Bone marrow (tissue), 2 donors: Measurements from ENCODE around the gene DOK1.

Source experiments
- DNase-seq, 2 donors: peaks; one replicate each; lab custom pipeline; 2025; lab: John Stamatoyannopoulos, UW

DOK1 gene

DNA sequence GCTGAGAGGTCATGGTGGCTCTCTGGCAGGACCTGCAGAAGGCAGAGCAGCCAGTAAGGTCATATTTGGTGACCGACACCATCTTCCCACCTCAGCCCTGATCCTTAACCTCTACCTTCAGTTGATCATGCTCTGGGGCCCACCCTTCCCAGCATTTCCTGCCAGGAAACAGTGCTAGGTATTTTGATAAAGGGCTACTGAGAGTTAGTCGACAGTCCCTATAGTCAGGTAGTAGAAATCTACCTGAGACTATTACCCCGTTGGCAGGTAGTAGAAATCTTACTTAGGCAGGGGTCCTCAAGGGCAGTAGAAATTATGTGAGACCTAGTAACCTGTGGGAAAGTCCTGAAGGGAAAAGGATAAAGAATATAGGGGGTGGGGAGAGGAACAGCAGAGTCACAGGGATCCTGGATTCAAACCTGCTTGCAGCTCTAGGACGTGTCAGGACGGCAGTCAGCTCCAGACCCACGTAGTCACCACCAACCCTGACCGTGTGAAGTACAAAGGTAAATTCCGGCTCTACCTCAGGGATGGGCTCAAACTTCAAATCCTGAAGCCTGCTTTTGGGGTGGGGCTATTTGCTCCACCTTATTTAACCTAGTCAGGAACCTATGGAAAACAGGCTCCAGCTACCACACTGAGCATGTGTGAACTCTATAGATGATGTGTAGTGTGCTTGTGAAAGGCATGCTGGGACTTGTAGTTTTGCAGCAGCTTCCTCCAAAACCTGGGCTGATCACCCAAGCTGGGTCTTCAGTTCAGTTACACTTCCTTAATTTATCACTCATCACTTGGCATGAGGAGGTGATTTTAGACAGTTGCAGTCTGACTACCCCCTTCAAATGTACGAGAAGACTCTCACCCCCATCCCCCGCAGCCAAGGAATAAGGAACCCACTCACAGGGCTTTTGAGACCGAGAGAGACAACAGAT lies 28.5 kb upstream of the DOK1 start, which contains the start of gene DQX1:
Gene DQX1, minus strand, starts transcription at position 515 of the 932 bp plus-strand sequence. Its CDS starts 502 bp downstream, at position 13.
- DNase-seq, result no peak

DNA sequence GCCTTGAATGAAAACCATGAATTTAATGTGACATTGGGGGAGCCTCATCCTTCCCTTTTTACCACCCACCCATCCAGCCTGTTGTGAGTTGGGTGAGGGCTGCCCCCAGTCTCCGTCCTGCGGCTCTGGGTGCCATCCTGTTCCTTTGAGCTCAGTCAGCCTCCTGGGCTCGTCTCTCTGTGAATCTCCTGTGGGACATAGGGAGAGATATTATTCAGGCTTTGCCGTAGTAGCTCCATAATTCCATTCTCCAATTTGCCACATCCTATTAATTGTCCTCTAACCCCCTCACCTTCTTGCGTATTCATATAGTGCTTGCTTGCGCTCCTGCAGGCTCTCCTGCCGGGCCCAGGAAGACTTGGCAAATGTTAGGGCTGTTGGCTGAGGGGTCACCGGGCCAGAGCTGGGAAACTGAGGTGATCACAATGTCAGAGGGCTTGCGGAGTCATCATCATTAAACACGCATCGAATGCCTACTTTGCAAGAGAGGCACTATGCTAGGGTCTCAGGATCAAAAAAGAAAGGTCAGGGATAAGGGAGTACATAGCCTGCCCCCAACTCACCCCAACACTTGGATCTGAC lies 27.8 kb upstream of the DOK1 start:
- DNase-seq, result no peak

DNA sequence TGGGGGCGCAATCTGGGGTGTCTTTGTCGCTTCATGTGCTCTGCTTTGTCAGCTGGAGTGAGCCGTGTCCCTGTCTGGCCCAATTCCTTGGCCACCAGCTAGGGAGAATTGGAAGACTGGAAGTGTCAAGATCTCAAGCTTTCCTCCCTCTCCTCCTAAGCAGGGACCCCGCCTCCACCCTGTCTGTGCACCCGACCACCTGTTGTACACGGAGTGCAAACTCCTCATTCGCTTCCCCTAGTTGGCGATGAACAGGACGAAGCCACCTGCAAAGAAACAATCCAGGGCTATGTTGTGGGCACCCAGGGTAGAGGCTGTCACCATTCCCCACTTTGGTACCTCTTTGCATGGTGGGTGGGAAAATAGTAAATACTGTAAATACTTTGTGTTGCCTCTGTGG lies 26.8 kb upstream of the DOK1 start:
- DNase-seq, result no peak

DNA sequence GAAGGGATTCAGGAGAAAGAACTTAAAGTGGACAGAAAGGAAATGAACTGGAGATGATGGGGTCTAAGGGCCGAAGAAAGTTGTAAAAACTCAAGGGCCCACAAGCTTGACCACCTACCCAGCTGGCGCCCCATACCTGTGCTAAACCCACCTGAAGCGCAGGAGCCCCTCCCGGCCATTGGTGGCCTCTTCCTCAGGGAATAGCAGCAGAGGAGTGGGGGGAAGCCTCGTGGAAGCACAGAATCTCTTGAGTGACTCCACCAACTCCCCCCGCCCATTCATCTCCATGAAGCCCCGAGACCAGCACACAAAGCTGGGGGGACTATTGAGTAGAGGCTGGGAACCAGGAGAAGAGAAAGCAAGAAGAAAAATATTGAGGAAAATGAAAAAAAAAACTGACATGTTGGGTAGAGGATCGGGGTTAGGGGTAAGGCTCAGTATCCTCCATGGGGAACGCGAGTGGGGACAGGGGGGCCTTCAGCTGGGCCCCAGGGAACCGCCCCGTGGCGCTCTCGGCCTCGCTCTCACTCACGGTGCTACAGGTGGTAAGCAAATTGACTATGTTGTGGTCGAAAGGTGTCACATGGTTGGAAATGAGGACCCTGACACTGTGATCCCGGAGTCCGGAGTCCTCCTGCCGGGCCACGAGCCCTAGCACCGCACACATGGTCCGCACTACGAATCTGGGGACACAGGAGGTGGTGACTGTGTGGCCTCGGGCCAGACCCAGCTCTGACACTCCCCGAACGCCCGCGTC lies 25.7 kb upstream of the DOK1 start:
- no peak for DNase-seq

GRCh38 chr2:74529357-74530238 lies 24.9 kb upstream of the DOK1 start, which contains the start of the genes AUP1 and HTRA2:
AUP1 (minus strand) TSS chr2:74529706; CDS start chr2:74529629, 77 bp downstream.
HTRA2 (plus strand) TSS chr2:74529933; CDS start chr2:74530007, 74 bp downstream.
- DNase-seq, result peak; percentile 25 to 81

DNA sequence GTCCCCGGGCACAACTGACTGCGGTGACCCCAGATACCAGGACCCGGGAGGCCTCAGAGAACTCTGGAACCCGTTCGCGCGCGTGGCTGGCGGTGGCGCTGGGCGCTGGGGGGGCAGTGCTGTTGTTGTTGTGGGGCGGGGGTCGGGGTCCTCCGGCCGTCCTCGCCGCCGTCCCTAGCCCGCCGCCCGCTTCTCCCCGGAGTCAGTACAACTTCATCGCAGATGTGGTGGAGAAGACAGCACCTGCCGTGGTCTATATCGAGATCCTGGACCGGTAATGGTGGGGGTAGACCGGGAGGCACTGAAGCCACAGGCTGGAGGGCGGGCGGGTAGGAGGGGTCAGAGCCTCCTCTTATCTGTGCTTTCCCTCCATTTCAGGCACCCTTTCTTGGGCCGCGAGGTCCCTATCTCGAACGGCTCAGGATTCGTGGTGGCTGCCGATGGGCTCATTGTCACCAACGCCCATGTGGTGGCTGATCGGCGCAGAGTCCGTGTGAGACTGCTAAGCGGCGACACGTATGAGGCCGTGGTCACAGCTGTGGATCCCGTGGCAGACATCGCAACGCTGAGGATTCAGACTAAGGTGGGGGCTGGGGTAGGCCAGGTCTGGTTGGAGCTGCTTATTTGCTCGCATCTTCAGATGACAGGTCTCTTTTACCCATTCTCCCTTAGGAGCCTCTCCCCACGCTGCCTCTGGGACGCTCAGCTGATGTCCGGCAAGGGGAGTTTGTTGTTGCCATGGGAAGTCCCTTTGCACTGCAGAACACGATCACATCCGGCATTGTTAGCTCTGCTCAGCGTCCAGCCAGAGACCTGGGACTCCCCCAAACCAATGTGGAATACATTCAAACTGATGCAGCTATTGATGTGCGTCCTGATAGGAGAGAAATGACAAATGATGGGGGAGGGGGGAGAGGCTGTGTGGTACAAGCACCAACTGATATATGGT lies 24.0 kb upstream of the DOK1 start:
- DNase-seq, result peak in 1 of 2 donors; percentile 24

GRCh38 chr2:74531666-74532065 lies 22.9 kb upstream of the DOK1 start:
- no peak for DNase-seq

DNA sequence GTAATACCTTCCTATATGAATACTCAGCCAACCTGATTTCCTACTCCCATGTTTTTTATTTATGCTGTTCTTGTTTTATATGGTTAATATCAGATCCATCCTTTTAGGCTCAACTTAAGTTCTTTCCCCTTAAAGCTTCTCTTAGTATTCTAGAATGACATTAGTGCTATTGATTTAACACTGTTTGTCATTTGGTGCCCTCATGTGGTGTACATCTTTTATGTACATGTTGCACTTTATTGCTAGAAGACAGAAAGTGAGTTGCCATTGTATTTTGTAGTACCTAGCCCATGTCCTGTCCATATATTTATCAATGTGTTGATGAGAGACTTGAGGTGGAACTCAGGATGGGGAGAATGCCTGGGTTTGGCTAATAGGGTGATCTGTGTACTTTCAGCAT lies 22.3 kb upstream of the DOK1 start:
- no peak for DNase-seq

DNA sequence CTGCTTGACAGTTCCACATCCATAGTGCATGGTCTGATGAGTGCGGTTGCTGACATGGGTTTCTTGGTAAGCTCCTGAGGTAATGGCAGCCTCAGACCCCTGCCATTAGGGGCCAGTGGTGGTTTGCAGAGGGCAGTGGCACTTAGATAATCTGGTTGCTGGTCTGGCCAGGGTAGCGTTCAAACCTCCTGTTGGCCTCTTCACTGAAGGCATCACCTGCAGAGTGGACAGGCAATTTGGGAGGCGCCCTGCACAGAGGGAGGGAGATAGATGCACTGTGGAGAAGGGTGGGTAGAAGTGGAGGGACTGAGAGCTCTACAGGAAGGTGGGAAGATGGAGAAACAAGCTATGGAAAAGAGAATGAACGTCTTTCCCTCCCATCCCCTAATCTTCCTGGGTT lies 21.1 kb upstream of the DOK1 start:
- DNase-seq, result no peak

- DNase-seq, result no peak
Observed at GRCh38 chr2:74534411-74534810, 20.1 kb upstream of the DOK1 start.

GRCh38 chr2:74535440-74535965 lies 19.0 kb upstream of the DOK1 start:
- no peak for DNase-seq

DNA sequence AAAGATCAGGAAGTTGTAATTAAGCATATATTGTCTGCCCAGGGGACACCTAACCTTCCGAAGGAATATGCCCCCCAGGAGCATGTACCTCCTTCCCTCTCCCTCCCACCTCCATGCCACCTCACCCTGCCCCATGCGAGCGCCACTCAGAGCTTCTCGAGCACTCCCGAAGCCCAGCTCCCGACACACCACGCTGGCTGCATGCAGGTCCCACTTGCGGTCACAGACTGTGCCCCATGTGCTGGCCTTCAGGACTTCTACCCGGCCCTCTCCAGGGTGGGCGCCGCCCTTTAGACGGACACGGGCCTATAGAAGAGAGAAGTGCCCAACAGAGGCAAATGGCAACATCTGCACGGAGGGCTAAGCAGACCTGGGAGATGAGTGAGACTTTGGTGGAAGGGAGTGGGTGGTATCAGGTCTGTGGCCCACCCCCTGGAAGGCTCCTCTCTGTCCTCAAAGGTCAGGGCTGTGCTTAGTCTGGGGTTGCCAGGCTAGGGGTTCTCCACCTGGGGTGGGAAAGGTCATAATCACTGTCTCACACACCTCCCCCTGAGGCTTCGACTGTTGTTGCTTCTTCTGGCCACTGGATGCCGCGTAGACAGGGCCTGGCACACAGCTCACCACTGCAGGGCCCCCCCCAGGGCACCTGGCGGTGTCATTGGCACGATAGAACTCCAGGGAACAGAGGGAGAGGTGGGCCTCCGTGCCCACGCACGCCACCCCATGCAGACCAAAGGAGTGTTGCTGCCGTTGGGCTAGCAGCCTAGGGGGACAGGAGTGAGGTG lies 18.2 kb upstream of the DOK1 start:
- DNase-seq, result no peak

DNA sequence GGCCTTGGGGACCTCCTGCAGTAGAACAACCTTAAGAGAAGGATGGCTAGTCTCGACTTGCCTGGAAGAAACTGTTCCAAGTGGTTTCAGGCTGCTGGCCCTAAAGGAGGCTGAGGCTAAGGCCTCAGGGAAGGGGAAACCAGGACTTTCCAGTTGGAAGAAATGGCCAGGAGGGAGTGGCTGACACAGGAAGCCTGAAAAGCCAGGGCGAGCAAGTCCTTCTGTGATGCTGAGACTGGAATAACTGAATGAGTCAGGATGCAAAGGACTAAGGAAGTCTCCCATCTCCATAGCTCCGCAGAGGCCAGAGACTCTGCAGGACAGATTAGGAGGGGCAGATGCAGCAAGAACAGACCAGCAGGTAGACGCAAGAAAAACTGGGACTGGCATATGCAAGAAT lies 17.4 kb upstream of the DOK1 start:
- no peak for DNase-seq

- no peak for DNase-seq
Observed at GRCh38 chr2:74538881-74539339, 15.6 kb upstream of the DOK1 start.

DNA sequence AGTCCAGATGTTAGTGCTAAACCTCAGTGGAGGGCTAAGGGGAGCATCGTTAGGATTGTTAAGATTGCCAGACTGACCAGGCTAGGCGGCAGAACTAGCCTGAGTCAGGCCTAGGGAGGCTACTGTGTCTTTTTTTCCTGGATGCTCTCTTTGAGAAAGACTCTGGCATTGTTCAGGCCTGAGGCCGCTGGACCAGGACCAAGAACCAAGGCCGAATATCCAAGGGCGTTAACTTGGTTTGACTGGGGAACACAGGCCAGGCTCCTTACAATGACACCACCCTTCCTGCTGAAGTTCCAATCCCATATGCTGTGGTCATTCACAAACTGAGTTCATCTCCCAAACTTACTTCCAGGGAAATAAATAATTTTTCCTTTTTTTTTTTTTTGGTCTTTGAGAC lies 14.2 kb upstream of the DOK1 start:
- no peak for DNase-seq

DNA sequence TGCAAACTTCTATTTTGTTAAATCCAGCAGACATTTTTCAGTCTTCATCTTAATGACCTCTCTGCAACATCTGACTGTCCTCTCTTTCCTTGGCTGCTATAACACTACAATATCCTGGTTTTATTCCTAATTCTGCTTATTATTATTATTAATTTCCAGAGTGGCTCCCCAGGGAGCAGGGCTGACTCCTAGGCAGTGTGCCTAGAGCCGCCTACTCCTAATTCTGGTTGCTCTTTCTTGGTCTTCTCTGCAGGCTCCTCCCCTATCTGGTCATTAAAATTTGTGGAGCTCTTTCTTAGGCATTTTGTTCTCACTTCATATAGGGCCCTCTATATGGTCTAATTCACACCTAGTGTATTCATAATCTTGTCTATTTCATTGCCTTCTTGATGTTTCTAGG lies 11.5 kb upstream of the DOK1 start:
- no peak for DNase-seq

DNA sequence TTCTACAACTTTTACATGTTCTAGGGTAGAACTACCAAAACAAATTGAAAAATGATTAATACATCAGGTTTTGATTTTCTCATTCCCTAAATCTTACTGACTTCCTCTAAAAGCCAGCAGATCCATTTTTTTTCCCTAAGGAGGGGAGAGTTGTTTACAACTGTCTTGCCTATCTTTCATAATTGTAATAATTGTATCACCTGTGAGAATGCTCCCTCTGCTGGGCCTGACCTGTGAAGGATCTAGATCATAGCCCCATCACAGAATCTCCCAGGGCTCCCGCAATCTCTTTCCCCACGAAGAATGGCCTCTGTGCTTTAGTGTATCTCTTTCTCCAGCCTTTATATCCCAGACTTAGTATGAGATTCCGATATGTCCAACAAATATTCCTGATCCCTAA lies 9.9 kb upstream of the DOK1 start:
- DNase-seq, result no peak

GRCh38 chr2:74546004-74546403 lies 8.5 kb upstream of the DOK1 start:
- DNase-seq, result no peak

GRCh38 chr2:74548285-74548899 lies 6.1 kb upstream of the DOK1 start:
- no peak for DNase-seq
